CD14-positive monocyte (primary cell): Measurements from ENCODE around the gene DESI1. TPM values are rescaled to one million over a fixed set of nuclear protein-coding genes. Genes with fewer than 3 reads are reported as not detected.
A peak's percentile ranks its signal among the peaks of the same experiment; 100 is the strongest.
"Not testable (repeated sequence)": the region's sequence is repeated elsewhere in the genome, so short reads cannot be mapped to it uniquely, and the experiment has no call there.

ENCODE experiments used
- DNase-seq, 3 donors: peaks; one replicate each; pipeline ENCODE4 v3.0.0-alpha.2; 2011 to 2022
- H2AFZ ChIP-seq: 2 replicates; pipeline ENCODE4 v1.6.0; 2012; ENCODE audit warnings: mild to moderate bottlenecking, low read depth, low read length, inconsistent platforms; ENCODE audit not compliant: insufficient read depth, poor library complexity, severe bottlenecking
- H3K27ac ChIP-seq, 2 donors: 1 replicate in 1 of 2; 2 replicates in 1 of 2; pipeline ENCODE4 v1.5.1; 2012 to 2013; ENCODE audit warnings: low read length in 2 of 2, control low read depth in 1 of 2, inconsistent platforms in 1 of 2, low read depth in 1 of 2, mild to moderate bottlenecking in 1 of 2
- H3K27me3 ChIP-seq, 2 donors: one replicate each; pipeline versions ENCODE4 v1.6.0 to v1.6.1; 2011 to 2013; ENCODE audit warnings: low read length in 2 of 2; ENCODE audit not compliant: control insufficient read depth in 2 of 2, insufficient read depth in 2 of 2
- H3K36me3 ChIP-seq, 2 donors: replicated peaks in 1 of 2; 1 replicate in 1 of 2; 2 replicates in 1 of 2; pipeline versions ENCODE4 v1.5.1 to v1.6.1; 2012 to 2013; ENCODE audit warnings: low read length in 2 of 2, control low read depth in 1 of 2, inconsistent platforms in 1 of 2, mild to moderate bottlenecking in 1 of 2; ENCODE audit not compliant: insufficient read depth in 2 of 2, control insufficient read depth in 1 of 2
- H3K4me1 ChIP-seq, 2 donors: 1 replicate in 1 of 2; 2 replicates in 1 of 2; pipeline versions ENCODE4 v1.5.1 to v1.6.1; 2012 to 2013; ENCODE audit warnings: low read length in 2 of 2, control low read depth in 1 of 2, inconsistent platforms in 1 of 2, mild to moderate bottlenecking in 1 of 2, moderate library complexity in 1 of 2; ENCODE audit not compliant: insufficient read depth in 2 of 2, control insufficient read depth in 1 of 2
- H3K4me2 ChIP-seq: replicated peaks from 2 replicates; pipeline ENCODE3; 2012; ENCODE audit warnings: low read length, moderate library complexity, mild to moderate bottlenecking; ENCODE audit not compliant: poor library complexity, severe bottlenecking; ENCODE audit errors: extremely low read depth
- H3K4me3 ChIP-seq, 3 experiments: fragments of 200-600 bp in 1 of 3; sonication (generic) in 1 of 3; replicated peaks in 1 of 3; 1 replicate in 2 of 3; 2 replicates in 1 of 3; pipeline ENCODE4 v1.5.1; 2011 to 2013; ENCODE audit warnings: low read length in 3 of 3, mild to moderate bottlenecking in 3 of 3, control low read depth in 2 of 3, low read depth in 2 of 3, inconsistent platforms in 1 of 3, moderate library complexity in 1 of 3
- H3K79me2 ChIP-seq: 2 replicates; pipeline ENCODE4 v1.6.0; 2012; ENCODE audit warnings: mild to moderate bottlenecking, control low read depth, inconsistent platforms, low read length, moderate library complexity; ENCODE audit not compliant: insufficient read depth
- H3K9ac ChIP-seq: 2 replicates; pipeline ENCODE4 v1.6.0; 2017; ENCODE audit warnings: low read length, mild to moderate bottlenecking; ENCODE audit not compliant: insufficient read depth, poor library complexity, severe bottlenecking
- H3K9me3 ChIP-seq, 2 donors: replicated peaks in 1 of 2; 1 replicate in 1 of 2; 2 replicates in 1 of 2; pipeline versions ENCODE4 v1.5.1 to v1.6.1; 2012 to 2013; ENCODE audit warnings: low read length in 2 of 2, control low read depth in 1 of 2; ENCODE audit not compliant: control insufficient read depth in 1 of 2, insufficient read depth in 1 of 2
- H4K20me1 ChIP-seq: 2 replicates; pipeline ENCODE4 v1.6.0; 2012; ENCODE audit warnings: mild to moderate bottlenecking, low read length, control low read depth, moderate library complexity; ENCODE audit not compliant: insufficient read depth
- H3K27ac Mint-ChIP-seq, 7 donors: one replicate each; pipeline ENCODE4 v1.8.0; 2020; ENCODE audit warnings: mild to moderate bottlenecking in 7 of 7, mixed read lengths in 7 of 7, moderate library complexity in 6 of 7, inconsistent platforms in 2 of 7
- H3K27me3 Mint-ChIP-seq, 3 donors: one replicate each; pipeline ENCODE4 v1.8.0; 2021 to 2022; ENCODE audit warnings: low read depth in 3 of 3, mild to moderate bottlenecking in 3 of 3, mixed read lengths in 3 of 3, moderate library complexity in 3 of 3, inconsistent platforms in 1 of 3
- H3K36me3 Mint-ChIP-seq, 2 donors: one replicate each; pipeline ENCODE4 v1.8.0; 2020; ENCODE audit warnings: mixed read lengths in 2 of 2, inconsistent platforms in 1 of 2, mild to moderate bottlenecking in 1 of 2
- H3K4me1 Mint-ChIP-seq: one replicate; pipeline ENCODE4 v1.8.0; 2020; ENCODE audit warnings: mild to moderate bottlenecking, mixed read lengths
- H3K4me3 Mint-ChIP-seq, 2 donors: one replicate each; pipeline ENCODE4 v1.8.0; 2020; ENCODE audit warnings: mild to moderate bottlenecking in 2 of 2, mixed read lengths in 2 of 2, moderate library complexity in 1 of 2
- H3K9me3 Mint-ChIP-seq, 7 donors: one replicate each; pipeline ENCODE4 v1.8.0; 2020 to 2022; ENCODE audit warnings: mixed read lengths in 7 of 7, mild to moderate bottlenecking in 6 of 7, moderate library complexity in 6 of 7, inconsistent platforms in 2 of 7
- WGBS: methylation state at CpG from one replicate; pipeline ENCODE4 v1.1.5; 2013; ENCODE audit warnings: missing lambda C conversion rate; ENCODE audit not compliant: insufficient coverage; 5-methylcytosine and 5-hydroxymethylcytosine counted together
- intact Hi-C, 2 donors: fragments of 100-400 bp; cut with micrococcal nuclease; formaldehyde crosslinking; loops; one replicate each; pipeline versions ENCODE4 v1.15.0 to v1.15.1; 2023
- polyA plus RNA-seq, 3 donors: library from polyadenylated mRNA; depleted of rRNA in 1 of 3; unstranded in 2 of 3; stranded (reverse) in 1 of 3; fragments of 300-500 nt in 2 of 3; fragments of >200 nt in 1 of 3; fragmentation: Illumina TruSeq in 2 of 3; gene quantifications; 1 replicate in 2 of 3; 2 replicates in 1 of 3; pipeline ENCODE4 v1.2.3, GENCODE V29; 2012 to 2021
- TF ChIP-seq, protein P1 (sequence below): fragments of 200-600 bp; IDR thresholded peaks from one replicate; pipeline ENCODE4 v1.8.0; 2022; ENCODE audit warnings: antibody characterized with exemption, mild to moderate bottlenecking

Gene DESI1
- polyA plus RNA-seq, 3 donors, result 15.8 to 33.7 (median 31.5) TPM

DNA sequence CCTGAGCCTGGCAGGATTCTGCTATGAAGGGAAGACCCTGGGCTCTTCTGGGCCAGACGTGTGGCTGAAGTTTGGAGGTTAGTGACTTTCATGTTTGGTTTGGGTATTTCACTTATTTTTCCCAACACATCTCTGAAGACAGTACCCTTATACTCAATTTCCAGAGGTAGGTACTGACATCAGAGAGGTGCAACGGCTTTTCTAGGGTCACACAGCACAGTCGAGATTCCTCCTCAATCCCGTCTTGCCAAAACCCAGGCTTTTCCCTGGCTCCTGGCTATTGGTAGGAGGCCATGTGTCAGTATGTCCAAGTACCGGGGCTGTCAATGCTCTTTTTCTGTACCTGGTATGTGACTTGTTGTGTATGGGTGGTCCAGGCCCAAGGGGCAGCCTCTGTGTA lies 25.1 kb downstream of the DESI1 start:
- Histone ChIP-seq H3K9ac (no peak overlapping the region), H3K4me3 (no peak overlapping the region), H3K36me3 (peaks cover 9 to 27% of the 10 kb centered on the region in 2 donors), H2AFZ (no peak overlapping the region), H3K79me2 (no peaks in the 10 kb centered on the region), H3K4me1 (no peaks in the 10 kb centered on the region), H3K4me2 (no peak overlapping the region), H3K9me3 (no peaks in the 10 kb centered on the region), H3K27ac (no peak overlapping the region), H3K27me3 (no peaks in the 10 kb centered on the region), H4K20me1 (no peaks in the 10 kb centered on the region)
- DNase-seq, result no peak
- WGBS, result 92% methylated on average over 4 of the region's 5 CpGs
- H3K4me1 Mint-ChIP-seq, result no peaks in the 10 kb centered on the region
- TF ChIP-seq, protein P1, sequence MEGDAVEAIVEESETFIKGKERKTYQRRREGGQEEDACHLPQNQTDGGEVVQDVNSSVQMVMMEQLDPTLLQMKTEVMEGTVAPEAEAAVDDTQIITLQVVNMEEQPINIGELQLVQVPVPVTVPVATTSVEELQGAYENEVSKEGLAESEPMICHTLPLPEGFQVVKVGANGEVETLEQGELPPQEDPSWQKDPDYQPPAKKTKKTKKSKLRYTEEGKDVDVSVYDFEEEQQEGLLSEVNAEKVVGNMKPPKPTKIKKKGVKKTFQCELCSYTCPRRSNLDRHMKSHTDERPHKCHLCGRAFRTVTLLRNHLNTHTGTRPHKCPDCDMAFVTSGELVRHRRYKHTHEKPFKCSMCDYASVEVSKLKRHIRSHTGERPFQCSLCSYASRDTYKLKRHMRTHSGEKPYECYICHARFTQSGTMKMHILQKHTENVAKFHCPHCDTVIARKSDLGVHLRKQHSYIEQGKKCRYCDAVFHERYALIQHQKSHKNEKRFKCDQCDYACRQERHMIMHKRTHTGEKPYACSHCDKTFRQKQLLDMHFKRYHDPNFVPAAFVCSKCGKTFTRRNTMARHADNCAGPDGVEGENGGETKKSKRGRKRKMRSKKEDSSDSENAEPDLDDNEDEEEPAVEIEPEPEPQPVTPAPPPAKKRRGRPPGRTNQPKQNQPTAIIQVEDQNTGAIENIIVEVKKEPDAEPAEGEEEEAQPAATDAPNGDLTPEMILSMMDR, result no peak
- peak overlapping the region in 1 of 7 donors; percentile 60 for H3K27ac Mint-ChIP-seq
- H3K36me3 Mint-ChIP-seq, result peaks cover 21 to 25% of the 10 kb centered on the region in 2 donors
- peaks cover 0 to 2% (median 0%) of the 10 kb centered on the region in 7 donors for H3K9me3 Mint-ChIP-seq
- intact Hi-C loops, result loop anchor here in 1 of 2 donors (5.0 to 10.0 kb wide), 2 partner anchors 53 to 191 kb away; partner anchors contain the start of gene POLR3H
- peaks cover 5 to 9% (median 5%) of the 10 kb centered on the region in 3 donors for H3K27me3 Mint-ChIP-seq
- H3K4me3 Mint-ChIP-seq, result no peak overlapping the region

DNA sequence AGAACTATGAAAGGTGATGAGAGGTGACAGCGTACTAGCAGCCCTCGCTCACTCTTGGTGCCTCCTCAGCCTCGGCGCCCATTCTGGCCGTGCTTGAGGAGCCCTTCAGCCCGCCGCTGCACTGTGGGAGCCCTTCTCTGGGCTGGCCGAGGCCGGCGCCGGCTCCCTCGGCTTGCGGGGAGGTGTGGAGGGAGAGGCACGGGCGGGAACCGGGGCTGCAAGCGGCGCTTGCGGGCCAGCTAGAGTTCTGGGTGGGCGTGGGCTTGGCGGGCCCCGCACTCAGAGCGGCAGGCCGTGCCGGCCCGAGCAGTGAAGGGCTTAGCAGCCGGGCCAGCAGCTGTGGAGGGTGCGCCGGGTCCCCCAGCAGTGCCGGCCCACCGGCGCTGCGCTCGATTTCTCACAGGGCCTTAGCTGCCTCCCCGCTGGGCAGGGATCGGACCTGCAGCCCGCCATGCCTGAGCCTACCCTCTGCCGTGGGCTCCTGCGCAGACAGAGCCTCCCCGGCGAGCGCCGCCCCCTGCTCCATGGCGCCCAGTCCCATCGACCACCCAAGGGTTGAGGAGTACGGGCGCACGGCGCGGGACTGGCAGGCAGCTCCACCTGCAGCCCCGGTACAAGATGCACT lies 27.4 kb downstream of the DESI1 start:
- H3K9ac ChIP-seq, H3K9me3 ChIP-seq, H2AFZ ChIP-seq, DNase-seq, H4K20me1 ChIP-seq, H3K36me3 Mint-ChIP-seq, H3K27ac Mint-ChIP-seq, H3K27me3 Mint-ChIP-seq, H3K27me3 ChIP-seq, H3K9me3 Mint-ChIP-seq, H3K36me3 ChIP-seq, H3K4me2 ChIP-seq, H3K4me3 Mint-ChIP-seq, H3K27ac ChIP-seq, H3K4me3 ChIP-seq: not testable (repeated sequence)
- peaks cover 12% of the 10 kb centered on the region for H3K79me2 ChIP-seq
- H3K4me1 Mint-ChIP-seq, result peaks cover 10% of the 10 kb centered on the region
- intact Hi-C loops, result loop anchor here (5.0 to 10.0 kb wide), 2 partner anchors 51 to 189 kb away; partner anchors contain the start of gene POLR3H (in 1 of the 2)
- peaks cover 16 to 17% of the 10 kb centered on the region in 2 donors for H3K4me1 ChIP-seq
- WGBS, result 97% methylated on average over 43 of the region's 51 CpGs
